Endothelial cell of umbilical vein (primary cell): Measurements from ENCODE around the gene SLC25A30.

Source experiments
- CTCF ChIP-seq, 2 donors: IDR thresholded peaks; 1 replicate in 1 of 2; 2 replicates in 1 of 2; pipeline ENCODE4 v1.5.1; 2011; ENCODE audit warnings: low read length in 2 of 2, mild to moderate bottlenecking in 2 of 2, moderate library complexity in 2 of 2, control low read depth in 1 of 2, inconsistent platforms in 1 of 2, low read depth in 1 of 2; ENCODE audit not compliant: insufficient read depth in 1 of 2; ENCODE audit errors: extremely low read depth in 1 of 2
- EZH2 ChIP-seq: IDR thresholded peaks from 2 replicates; pipeline ENCODE4 v1.6.1; 2012; ENCODE audit warnings: borderline replicate concordance, low read depth, mild to moderate bottlenecking, moderate library complexity, low read length, inconsistent platforms; ENCODE audit not compliant: severe bottlenecking
- GATA2 ChIP-seq: IDR thresholded peaks from 2 replicates; pipeline ENCODE4 v1.7.0; 2011; ENCODE audit warnings: low read depth, mild to moderate bottlenecking, moderate library complexity, mixed read lengths, low read length; ENCODE audit not compliant: insufficient read length, insufficient read depth
- JUN ChIP-seq: IDR thresholded peaks from 2 replicates; pipeline ENCODE4 v1.6.1; 2011; ENCODE audit warnings: borderline replicate concordance, low read depth; ENCODE audit not compliant: insufficient read length, insufficient read depth
- MAX ChIP-seq: IDR thresholded peaks from 2 replicates; pipeline ENCODE4 v1.6.1; 2011; ENCODE audit not compliant: insufficient read depth, insufficient read length
- MYC ChIP-seq: IDR thresholded peaks from one replicate; pipeline ENCODE4 v1.6.1; 2011; ENCODE audit warnings: mild to moderate bottlenecking, low read depth, low read length
- POLR2A ChIP-seq: IDR thresholded peaks from 2 replicates; pipeline ENCODE4 v1.6.1; 2012; ENCODE audit warnings: low read depth, mild to moderate bottlenecking, control low read depth, low read length
- POLR2AphosphoS5 ChIP-seq: IDR thresholded peaks from 2 replicates; pipeline ENCODE4 v1.6.1; 2012; ENCODE audit warnings: low read depth, mild to moderate bottlenecking, control low read depth, low read length, moderate library complexity; ENCODE audit not compliant: insufficient read depth

- TF ChIP-seq POLR2A (no peak), CTCF (IDR thresholded peaks at IDR 0.05; ENCODE audit: extremely low read depth in 1 of 2, insufficient read depth in 1 of 2, low read depth in 1 of 2, low read length in 2 of 2) (no peak), POLR2AphosphoS5 (no peak), MAX (no peak), JUN (no peak), MYC (no peak), EZH2 (no peak), GATA2 (no peak)
These were observed 25.4 kb downstream of the SLC25A30 start for GRCh38 chr13:45392811-45393210.
